GM12864 (cell line): ENCODE results near the gene OSBPL3.
"Not testable (repeated sequence)": the region's sequence is repeated elsewhere in the genome, so short reads cannot be mapped to it uniquely, and the experiment has no call there.

Source experiments
- DNase-seq: peaks from one replicate; pipeline ENCODE4 v3.0.0-alpha.2; 2011; ENCODE audit warnings: low read depth
- H3K4me3 ChIP-seq: 2 replicates; pipeline ENCODE4 v1.5.1; 2011; ENCODE audit warnings: mild to moderate bottlenecking, low read depth, low read length, control low read depth
- CTCF ChIP-seq: IDR thresholded peaks from 2 replicates; pipeline ENCODE4 v1.5.1; 2011; ENCODE audit warnings: low read depth, mild to moderate bottlenecking, moderate library complexity, low read length, control low read depth, inconsistent platforms; ENCODE audit errors: missing control alignments

OSBPL3 gene

GRCh38 chr7:24908166-24908565, 71.8 kb downstream of the OSBPL3 start:
- no peak for DNase-seq
- TF ChIP-seq CTCF = no peak
- H3K4me3 ChIP-seq = peak overlapping the region; percentile 18; the same call in 1 of the 2 replicates

- TF ChIP-seq CTCF = no peak
- no peak for DNase-seq
- H3K4me3 ChIP-seq = peak overlapping the region; percentile 26
Measured at GRCh38 chr7:24907311-24907886, 72.6 kb downstream of the OSBPL3 start.

GRCh38 chr7:24905996-24906770, 73.8 kb downstream of the OSBPL3 start:
- TF ChIP-seq CTCF = no peak
- DNase-seq = no peak
- H3K4me3 ChIP-seq = no peak overlapping the region

- H3K4me3 ChIP-seq, DNase-seq: not testable (repeated sequence)
Measured at GRCh38 chr7:24903992-24904391, 76.0 kb downstream of the OSBPL3 start.

GRCh38 chr7:24903559-24903958, 76.4 kb downstream of the OSBPL3 start:
- no peak for TF ChIP-seq CTCF

GRCh38 chr7:24902931-24903330, 77.0 kb downstream of the OSBPL3 start:
- H3K4me3 ChIP-seq = no peak overlapping the region
- no peak for TF ChIP-seq CTCF
- no peak for DNase-seq

More at GRCh38 chr7:24903559-24903958, 76.4 kb downstream of the OSBPL3 start:
- H3K4me3 ChIP-seq = no peak overlapping the region
- no peak for DNase-seq

- H3K4me3 ChIP-seq = no peak overlapping the region
- no peak for DNase-seq
- TF ChIP-seq CTCF = no peak
Measured at GRCh38 chr7:24902276-24902675, 77.7 kb downstream of the OSBPL3 start.
